ENCODE data around the gene PLCXD3.

- TF ChIP-seq EZH2 (IDR thresholded peaks at IDR 0.05; ENCODE audit: insufficient read depth, poor library complexity, severe bottlenecking) (no peak), EZH2phosphoT487 (IDR thresholded peaks at IDR 0.05; ENCODE audit: insufficient read depth, low read depth) (no peak)
Observed at GRCh38 chr5:41365369-41365768, 145.0 kb downstream of the PLCXD3 start.

Measured in GM23248 (cell line).